ENCODE data around the gene DLG2.

DLG2 gene

GRCh38 chr11:84590106-84590505, 1037.0 kb downstream of the DLG2 start:
- TF ChIP-seq CTCF (IDR thresholded peaks at IDR 0.05; ENCODE audit: borderline replicate concordance, insufficient read depth, low read depth, low read length) = no peak
- H3K4me3 ChIP-seq (ENCODE audit: low read depth, low read length) = no peak overlapping the region

- no peak overlapping the region for H3K4me3 ChIP-seq (ENCODE audit: low read depth, low read length)
- no peak for TF ChIP-seq CTCF (IDR thresholded peaks at IDR 0.05; ENCODE audit: borderline replicate concordance, insufficient read depth, low read depth, low read length)
Observed at GRCh38 chr11:84588131-84588829, 1038.9 kb downstream of the DLG2 start.

- no peak for TF ChIP-seq CTCF (IDR thresholded peaks at IDR 0.05; ENCODE audit: borderline replicate concordance, insufficient read depth, low read depth, low read length)
- no peak overlapping the region for H3K4me3 ChIP-seq (ENCODE audit: low read depth, low read length)
Observed at GRCh38 chr11:84583106-84583505, 1044.0 kb downstream of the DLG2 start.

GRCh38 chr11:84581083-84581482, 1046.1 kb downstream of the DLG2 start:
- no peak overlapping the region for H3K4me3 ChIP-seq (ENCODE audit: low read depth, low read length)
- TF ChIP-seq CTCF (IDR thresholded peaks at IDR 0.05; ENCODE audit: borderline replicate concordance, insufficient read depth, low read depth, low read length) = no peak

- no peak for TF ChIP-seq CTCF (IDR thresholded peaks at IDR 0.05; ENCODE audit: borderline replicate concordance, insufficient read depth, low read depth, low read length)
- no peak overlapping the region for H3K4me3 ChIP-seq (ENCODE audit: low read depth, low read length)
Observed at GRCh38 chr11:84580428-84580827, 1046.7 kb downstream of the DLG2 start.

GRCh38 chr11:84573868-84574267, 1053.3 kb downstream of the DLG2 start:
- no peak overlapping the region for H3K4me3 ChIP-seq (ENCODE audit: low read depth, low read length)
- TF ChIP-seq CTCF (IDR thresholded peaks at IDR 0.05; ENCODE audit: borderline replicate concordance, insufficient read depth, low read depth, low read length) = no peak

- TF ChIP-seq CTCF (IDR thresholded peaks at IDR 0.05; ENCODE audit: borderline replicate concordance, insufficient read depth, low read depth, low read length) = no peak
- H3K4me3 ChIP-seq (ENCODE audit: low read depth, low read length) = no peak overlapping the region
Observed at GRCh38 chr11:84566671-84567070, 1060.5 kb downstream of the DLG2 start.

Data from GM12875 (cell line).